Muscle of leg (tissue), 11 donors: ENCODE measurements around the gene GREM2. TPM values are rescaled to one million over a fixed set of nuclear protein-coding genes. Genes with fewer than 3 reads are reported as not detected.

ENCODE experiments used
- DNase-seq: peaks from one replicate; pipeline ENCODE4 v3.0.0; 2013
- H3K27ac ChIP-seq: one replicate; pipeline ENCODE4 v1.5.1; 2013; ENCODE audit warnings: mild to moderate bottlenecking, low read length, control low read depth
- H3K27me3 ChIP-seq: one replicate; pipeline ENCODE4 v1.6.1; 2013; ENCODE audit warnings: low read length; ENCODE audit not compliant: control insufficient read depth, insufficient read depth
- H3K36me3 ChIP-seq: one replicate; pipeline ENCODE4 v1.6.1; 2013; ENCODE audit warnings: low read length; ENCODE audit not compliant: control insufficient read depth, insufficient read depth
- H3K4me1 ChIP-seq: one replicate; pipeline ENCODE4 v1.6.1; 2013; ENCODE audit warnings: low read length; ENCODE audit not compliant: control insufficient read depth, insufficient read depth
- H3K4me3 ChIP-seq: one replicate; pipeline ENCODE4 v1.5.1; 2013; ENCODE audit warnings: low read length, control low read depth
- H3K9me3 ChIP-seq: replicated peaks from 2 replicates; pipeline ENCODE4 v1.6.1; 2013; ENCODE audit warnings: low read depth, low read length; ENCODE audit not compliant: control insufficient read depth
- WGBS: methylation state at CpG from one replicate; pipeline ENCODE4 v1.1.5; 2013; ENCODE audit warnings: missing lambda C conversion rate; ENCODE audit not compliant: insufficient coverage; 5-methylcytosine and 5-hydroxymethylcytosine counted together
- polyA plus RNA-seq, 8 donors: library from polyadenylated mRNA; unstranded; fragments of 120-200 nt; gene quantifications; one replicate each; pipeline versions ENCODE4 v1.2.1 to v1.2.3, GENCODE V29; 2013; ENCODE audit warnings: inconsistent platforms in 1 of 8, low replicate concordance in 1 of 8; ENCODE audit not compliant: insufficient read length in 8 of 8, insufficient read depth in 1 of 8
- total RNA-seq: library from RNA; stranded (reverse); fragments of 120-200 nt; gene quantifications from one replicate; pipeline ENCODE4 v1.2.4, GENCODE V29; 2013

The GREM2 gene
- total and polyA plus RNA-seq, 9 donors = 2.0 to 8.3 (median 3.2) TPM

- peaks cover 14% of the 10 kb centered on the region for H3K27me3 ChIP-seq
Observed at GRCh38 chr1:240611228-240611618, 732 bp downstream of the GREM2 start.

DNA sequence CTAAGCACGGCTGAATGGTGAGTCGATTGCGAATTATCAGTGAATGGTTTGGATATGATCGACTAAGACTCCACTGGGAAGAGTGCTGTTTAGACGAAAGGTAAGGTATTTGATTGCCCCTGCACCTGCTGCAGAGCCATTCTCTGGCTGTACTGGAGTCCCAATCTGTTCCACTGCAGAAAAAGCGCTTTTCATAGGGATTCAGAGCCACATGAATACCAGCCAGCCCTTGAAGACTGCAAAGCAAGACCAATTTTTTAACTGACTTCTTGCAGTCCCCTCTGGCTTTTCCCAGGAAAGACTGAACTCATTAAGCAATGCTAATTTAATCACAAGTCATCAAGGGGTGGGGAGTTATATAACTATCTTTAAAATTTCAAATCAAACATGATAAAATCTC, 1.3 kb downstream of the GREM2 start:
- 71% methylated on average over 6 of the region's 6 CpGs for WGBS
- Histone ChIP-seq H3K36me3 (no peaks in the 10 kb centered on the region), H3K9me3 (no peaks in the 10 kb centered on the region), H3K27ac (no peak overlapping the region), H3K4me1 (peaks cover 2% of the 10 kb centered on the region), H3K27me3 (peaks cover 14% of the 10 kb centered on the region), H3K4me3 (no peak overlapping the region)
- no peak for DNase-seq

More at GRCh38 chr1:240611228-240611618, 732 bp downstream of the GREM2 start:
- H3K4me3 ChIP-seq = peak overlapping the region; percentile 55
- H3K4me1 ChIP-seq = peaks cover 2% of the 10 kb centered on the region
- H3K9me3 ChIP-seq = no peaks in the 10 kb centered on the region
- H3K27ac ChIP-seq = no peak overlapping the region
- DNase-seq = no peak
- no peaks in the 10 kb centered on the region for H3K36me3 ChIP-seq
- 15% methylated on average over 6 of the region's 12 CpGs for WGBS

GRCh38 chr1:240609527-240610060, 2.4 kb downstream of the GREM2 start:
- 80% methylated on average over 2 of the region's 6 CpGs for WGBS
- H3K4me3 ChIP-seq = no peak overlapping the region
- no peak overlapping the region for H3K27ac ChIP-seq
- DNase-seq = no peak
- H3K36me3 ChIP-seq = no peaks in the 10 kb centered on the region
- H3K9me3 ChIP-seq = no peaks in the 10 kb centered on the region
- H3K27me3 ChIP-seq = peaks cover 14% of the 10 kb centered on the region
- peaks cover 2% of the 10 kb centered on the region for H3K4me1 ChIP-seq

DNA sequence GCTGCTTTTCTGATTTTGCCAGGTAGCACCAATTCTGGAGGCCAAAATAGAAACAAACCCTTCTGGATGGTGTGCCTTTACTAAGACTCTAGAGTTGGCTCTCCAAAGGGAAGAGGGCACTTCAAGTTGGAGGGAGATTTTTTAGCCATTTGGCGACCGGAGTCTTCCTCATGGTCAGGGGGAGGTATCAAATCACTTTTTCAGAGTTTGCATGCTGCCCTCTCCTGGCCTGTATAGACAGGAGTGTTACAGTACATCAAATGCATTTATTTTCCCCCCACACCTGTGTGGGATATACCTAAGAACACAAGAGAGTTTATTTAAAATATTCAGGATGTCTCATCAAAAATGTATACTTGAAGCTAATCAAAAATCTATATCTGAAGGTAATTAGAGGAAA, 3.2 kb downstream of the GREM2 start:
- Histone ChIP-seq H3K4me1 (peaks cover 2% of the 10 kb centered on the region), H3K36me3 (no peaks in the 10 kb centered on the region)
- no CpG with 5 or more reads among the region's 2 CpGs for WGBS

DNA sequence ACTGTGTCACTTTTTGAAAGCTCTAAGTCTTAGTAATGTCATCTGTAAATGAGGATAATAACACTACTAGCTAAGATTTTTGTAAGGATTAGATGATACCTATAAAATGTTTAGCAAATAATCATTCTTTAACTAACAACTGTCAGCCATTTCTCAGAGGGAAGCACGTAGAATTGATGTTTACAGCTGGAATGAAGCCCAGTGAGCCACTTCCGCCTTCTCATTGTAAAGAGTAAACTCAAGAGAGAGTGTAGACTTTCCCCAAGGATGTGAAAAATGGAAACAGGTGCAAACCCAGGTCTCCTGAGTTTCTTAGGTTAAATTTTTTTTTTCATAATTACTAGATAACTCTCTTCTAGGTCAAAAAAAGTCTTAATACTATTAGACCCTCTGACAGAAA, 4.9 kb downstream of the GREM2 start:
- Histone ChIP-seq H3K36me3 (no peaks in the 10 kb centered on the region), H3K4me3 (no peak overlapping the region), H3K9me3 (no peaks in the 10 kb centered on the region), H3K4me1 (peaks cover 2% of the 10 kb centered on the region), H3K27me3 (peaks cover 9% of the 10 kb centered on the region), H3K27ac (no peak overlapping the region)
- no CpG with 5 or more reads among the region's 2 CpGs for WGBS
- no peak for DNase-seq

More for the DNA sequence above, 3.2 kb downstream of the GREM2 start:
- no peak overlapping the region for H3K4me3 ChIP-seq
- no peak for DNase-seq
- H3K9me3 ChIP-seq = no peaks in the 10 kb centered on the region
- peaks cover 14% of the 10 kb centered on the region for H3K27me3 ChIP-seq
- H3K27ac ChIP-seq = no peak overlapping the region

GRCh38 chr1:240602189-240602588, 9.8 kb downstream of the GREM2 start:
- no peak overlapping the region for H3K4me3 ChIP-seq
- peaks cover 2% of the 10 kb centered on the region for H3K4me1 ChIP-seq
- no peaks in the 10 kb centered on the region for H3K27me3 ChIP-seq
- H3K36me3 ChIP-seq = no peaks in the 10 kb centered on the region
- no peaks in the 10 kb centered on the region for H3K9me3 ChIP-seq
- WGBS = 73% methylated on average over 1 of the region's 2 CpGs
- H3K27ac ChIP-seq = no peak overlapping the region
- DNase-seq = no peak

DNA sequence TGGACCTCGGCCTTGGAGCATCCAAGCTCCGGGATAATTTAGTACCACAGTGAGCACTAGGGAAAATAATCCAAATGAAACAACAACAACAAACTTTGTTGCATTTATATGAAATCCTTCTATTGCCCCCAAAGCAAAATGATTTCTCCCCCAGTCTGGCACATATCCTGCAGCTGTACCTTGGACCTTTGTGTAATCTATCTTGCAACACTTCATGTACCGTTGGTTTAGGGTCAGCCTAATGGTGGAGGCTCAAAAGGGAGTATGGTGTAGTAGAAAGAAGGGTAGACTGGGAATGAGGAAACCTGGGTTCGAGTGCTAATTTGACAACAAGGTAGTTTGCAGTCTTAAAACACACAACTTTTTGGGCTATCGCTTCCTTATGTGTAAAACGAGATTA, 12.1 kb downstream of the GREM2 start:
- no peaks in the 10 kb centered on the region for H3K27me3 ChIP-seq
- no peaks in the 10 kb centered on the region for H3K36me3 ChIP-seq
- no peak overlapping the region for H3K4me3 ChIP-seq
- H3K27ac ChIP-seq = no peak overlapping the region
- DNase-seq = no peak
- H3K9me3 ChIP-seq = no peaks in the 10 kb centered on the region
- H3K4me1 ChIP-seq = peaks cover 4% of the 10 kb centered on the region
- WGBS = 91% methylated on average over 5 of the region's 6 CpGs

DNA sequence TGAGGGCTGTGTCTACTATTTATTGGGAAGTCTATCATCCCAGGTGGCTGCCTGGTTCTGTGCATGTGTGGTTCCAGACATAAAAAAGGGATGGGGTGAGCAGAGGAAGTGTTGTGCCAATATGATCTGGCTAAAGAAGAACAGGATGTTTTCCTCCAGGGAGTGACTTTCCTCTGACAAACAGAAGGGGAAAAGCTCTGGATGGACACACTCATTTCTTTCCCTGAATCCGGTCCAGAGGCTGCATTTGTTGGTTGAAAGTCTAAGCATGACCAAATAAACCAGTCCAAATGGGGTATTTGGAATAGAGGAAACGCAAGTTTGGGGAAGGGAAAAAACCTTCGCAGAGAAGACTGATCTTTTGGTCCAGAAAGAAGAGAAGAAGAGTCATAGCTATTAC, 12.7 kb downstream of the GREM2 start:
- Histone ChIP-seq H3K27ac (no peak overlapping the region), H3K4me1 (peaks cover 4% of the 10 kb centered on the region), H3K4me3 (no peak overlapping the region), H3K36me3 (no peaks in the 10 kb centered on the region), H3K9me3 (no peaks in the 10 kb centered on the region), H3K27me3 (no peaks in the 10 kb centered on the region)
- DNase-seq = no peak
- 83% methylated on average over 2 of the region's 3 CpGs for WGBS

DNA sequence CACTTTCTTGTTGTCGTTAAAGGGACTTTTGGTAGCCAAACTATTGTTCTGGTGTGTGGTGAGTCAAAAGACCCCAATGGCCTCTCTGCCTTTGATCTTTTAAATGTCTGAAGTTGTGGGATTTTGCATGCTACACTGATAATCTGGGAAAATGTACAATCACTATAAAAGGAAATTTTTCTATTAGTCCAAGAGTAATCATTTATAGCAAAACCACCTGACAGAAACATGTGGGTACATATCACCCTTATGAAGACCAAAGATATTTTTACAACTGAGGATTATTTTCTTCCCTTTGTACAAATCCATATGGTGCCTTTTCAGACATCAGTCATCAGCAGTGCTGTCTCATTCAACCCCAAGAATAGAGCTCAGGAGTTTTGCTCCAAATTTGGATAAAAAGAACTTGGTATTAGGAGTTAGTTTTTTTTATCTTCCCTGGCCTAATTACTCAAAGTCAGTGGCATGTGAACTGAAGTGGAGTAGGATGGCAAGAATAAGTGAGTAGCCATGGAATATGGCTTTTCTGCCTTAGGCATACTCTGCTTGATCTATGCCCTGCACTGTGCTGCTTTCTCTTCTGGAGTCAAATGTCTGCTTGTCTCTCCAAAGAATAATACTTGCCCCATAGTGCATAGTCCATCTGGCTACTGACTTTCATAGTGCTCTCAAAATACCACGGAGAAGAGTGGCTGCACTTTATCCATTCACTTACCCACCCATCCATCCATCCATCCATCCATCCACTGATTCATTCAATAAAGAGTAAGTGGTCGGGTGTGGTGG, 13.5 kb downstream of the GREM2 start:
- H3K27me3 ChIP-seq = no peaks in the 10 kb centered on the region
- no peak overlapping the region for H3K27ac ChIP-seq
- DNase-seq = no peak
- no peak overlapping the region for H3K4me3 ChIP-seq
- H3K36me3 ChIP-seq = no peaks in the 10 kb centered on the region
- no peaks in the 10 kb centered on the region for H3K9me3 ChIP-seq
- H3K4me1 ChIP-seq = peaks cover 4% of the 10 kb centered on the region
- WGBS = no CpG with 5 or more reads among the region's 3 CpGs

GRCh38 chr1:240597153-240597745, 14.7 kb downstream of the GREM2 start:
- H3K36me3 ChIP-seq = no peaks in the 10 kb centered on the region
- peaks cover 4% of the 10 kb centered on the region for H3K4me1 ChIP-seq
- H3K4me3 ChIP-seq = no peak overlapping the region
- no peaks in the 10 kb centered on the region for H3K9me3 ChIP-seq
- H3K27me3 ChIP-seq = no peaks in the 10 kb centered on the region
- WGBS = 29% methylated on average over 5 of the region's 12 CpGs
- H3K27ac ChIP-seq = peak overlapping the region; percentile 31
- peak; percentile 57 for DNase-seq
